Neutrophil (primary cell): Measurements from ENCODE around the gene CALML5.

Source experiments
- H3K27ac ChIP-seq: fragments of 200-600 bp; sonication (generic); 2 replicates; pipeline ENCODE4 v1.5.1; 2016; ENCODE audit warnings: mild to moderate bottlenecking, moderate library complexity
- H3K27me3 ChIP-seq: fragments of 200-600 bp; sonication (generic); 2 replicates; pipeline ENCODE4 v1.6.0; 2016; ENCODE audit warnings: mild to moderate bottlenecking
- H3K36me3 ChIP-seq: fragments of 200-600 bp; sonication (generic); 2 replicates; pipeline ENCODE4 v1.5.1; 2017
- H3K4me1 ChIP-seq, 2 experiments: fragments of 200-600 bp in 1 of 2; sonication (generic) in 1 of 2; 1 replicate in 1 of 2; 2 replicates in 1 of 2; pipeline versions ENCODE4 v1.5.1 to v1.6.1; 2013 to 2016; ENCODE audit warnings: low read depth in 1 of 2, low read length in 1 of 2, mild to moderate bottlenecking in 1 of 2, moderate library complexity in 1 of 2; ENCODE audit not compliant: control insufficient read depth in 1 of 2, insufficient read depth in 1 of 2
- H3K4me3 ChIP-seq, 2 experiments: fragments of 200-600 bp in 1 of 2; sonication (generic) in 1 of 2; 1 replicate in 1 of 2; 2 replicates in 1 of 2; pipeline ENCODE4 v1.5.1; 2013 to 2016; ENCODE audit warnings: low read depth in 1 of 2, low read length in 1 of 2, mild to moderate bottlenecking in 1 of 2, moderate library complexity in 1 of 2
- H3K9me3 ChIP-seq: fragments of 200-600 bp; sonication (generic); 2 replicates; pipeline ENCODE4 v1.5.1; 2016
- CTCF ChIP-seq: fragments of 200-600 bp; sonication (generic); IDR thresholded peaks from 2 replicates; pipeline ENCODE4 v1.5.1; 2016; ENCODE audit warnings: antibody characterized with exemption

CALML5 gene

DNA sequence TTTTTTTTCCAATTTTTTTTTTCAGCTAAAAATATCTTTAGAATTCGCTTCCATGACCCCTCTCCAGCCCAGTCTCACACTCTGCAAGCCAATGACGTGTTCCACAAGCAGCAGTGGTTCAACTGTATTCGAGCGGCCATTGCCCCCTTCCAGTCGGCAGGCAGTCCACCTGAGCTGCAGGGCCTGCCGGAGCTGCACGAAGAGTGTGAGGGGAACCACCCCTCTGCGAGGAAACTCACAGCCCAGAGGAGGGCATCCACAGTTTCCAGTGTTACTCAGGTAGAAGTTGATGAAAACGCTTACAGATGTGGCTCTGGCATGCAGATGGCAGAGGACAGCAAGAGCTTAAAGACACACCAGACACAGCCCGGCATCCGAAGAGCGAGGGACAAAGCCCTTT lies 42.8 kb downstream of the CALML5 start:
- Histone ChIP-seq H3K9me3 (no peaks in the 10 kb centered on the region), H3K27ac (no peak overlapping the region), H3K27me3 (no peaks in the 10 kb centered on the region), H3K4me1 (no peaks in the 10 kb centered on the region), H3K36me3 (peaks cover 60% of the 10 kb centered on the region), H3K4me3 (no peak overlapping the region)
- no peak for TF ChIP-seq CTCF

- Histone ChIP-seq H3K4me1 (no peaks in the 10 kb centered on the region), H3K27ac (no peak overlapping the region), H3K9me3 (no peaks in the 10 kb centered on the region), H3K36me3 (peaks cover 47% of the 10 kb centered on the region), H3K4me3 (no peak overlapping the region), H3K27me3 (no peaks in the 10 kb centered on the region)
- no peak for TF ChIP-seq CTCF
These were observed 45.5 kb downstream of the CALML5 start for GRCh38 chr10:5453749-5454489.

- Histone ChIP-seq H3K4me3 (no peak overlapping the region), H3K27ac (no peak overlapping the region)
- no peak for TF ChIP-seq CTCF
These were observed 48.6 kb downstream of the CALML5 start for GRCh38 chr10:5450605-5451384.

DNA sequence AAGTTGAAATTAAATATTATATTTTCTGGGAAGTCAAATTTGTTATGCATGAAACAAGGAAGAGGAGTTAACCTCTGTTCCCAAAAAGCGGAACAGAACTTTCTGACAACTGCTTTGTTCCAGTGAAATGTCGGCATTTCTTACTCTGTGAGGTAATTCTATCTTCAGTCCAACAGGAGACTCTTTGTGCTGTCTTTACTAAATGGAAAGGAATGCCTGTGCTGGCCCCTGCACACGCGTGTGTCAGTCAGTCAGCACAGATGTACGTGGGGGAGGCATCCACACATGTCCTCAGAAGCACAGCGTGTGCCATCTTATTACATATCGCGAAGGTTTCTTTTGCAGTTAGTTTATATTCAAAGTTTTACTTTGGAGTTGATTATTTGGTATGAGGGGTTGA lies 49.5 kb downstream of the CALML5 start:
- peak overlapping the region; percentile 59 for H3K27ac ChIP-seq
- H3K9me3 ChIP-seq = no peaks in the 10 kb centered on the region
- H3K4me3 ChIP-seq = peak overlapping the region; percentile 13 to 36
- TF ChIP-seq CTCF = no peak
- peaks cover 12 to 20% of the 10 kb centered on the region in 2 experiments for H3K4me1 ChIP-seq
- peaks cover 26% of the 10 kb centered on the region for H3K36me3 ChIP-seq
- H3K27me3 ChIP-seq = no peaks in the 10 kb centered on the region

More at GRCh38 chr10:5450605-5451384, 48.6 kb downstream of the CALML5 start:
- Histone ChIP-seq H3K27me3 (no peaks in the 10 kb centered on the region), H3K9me3 (no peaks in the 10 kb centered on the region), H3K36me3 (peaks cover 36% of the 10 kb centered on the region), H3K4me1 (peaks cover 12 to 20% of the 10 kb centered on the region in 2 experiments)

DNA sequence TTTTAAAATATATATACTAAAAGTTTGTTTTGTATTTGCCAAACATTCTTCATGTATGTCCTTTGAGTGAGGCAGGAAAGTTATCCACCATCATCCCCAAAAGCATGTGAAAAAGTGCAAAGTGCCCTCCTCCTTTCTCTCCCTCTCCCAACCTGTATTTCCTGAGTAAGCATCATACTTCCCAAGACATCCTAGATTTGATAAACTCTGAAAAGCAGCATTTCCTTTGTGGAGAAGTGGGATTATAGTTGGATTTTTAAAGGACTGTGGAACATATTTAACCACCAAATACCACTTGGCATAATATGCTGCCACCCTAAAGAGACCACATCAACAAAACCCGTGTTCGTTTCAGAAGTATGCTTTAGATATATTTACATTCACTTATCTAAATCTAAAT lies 50.1 kb downstream of the CALML5 start:
- H3K9me3 ChIP-seq = no peaks in the 10 kb centered on the region
- H3K27me3 ChIP-seq = no peaks in the 10 kb centered on the region
- peaks cover 20% of the 10 kb centered on the region for H3K36me3 ChIP-seq
- no peak overlapping the region for H3K4me3 ChIP-seq
- no peak overlapping the region for H3K27ac ChIP-seq
- TF ChIP-seq CTCF = no peak
- peaks cover 12 to 20% of the 10 kb centered on the region in 2 experiments for H3K4me1 ChIP-seq
